Aorta (tissue), 5 donors: ENCODE data around the gene LRMDA. TPM values are rescaled to one million over a fixed set of nuclear protein-coding genes. Genes with fewer than 3 reads are reported as not detected.

ENCODE experiments used
- ATAC-seq: fragments of 200-7000 bp; cut with Tn5 transposase; one replicate; pipeline ENCODE4 v1.9.1; 2022; ENCODE audit warnings: moderate library complexity; ENCODE audit not compliant: low FRiP score
- DNase-seq, 2 donors: peaks; one replicate each; pipeline ENCODE4 v3.0.0-alpha.2; 2020
- H3K27ac ChIP-seq, 2 donors: one replicate each; pipeline ENCODE4 v1.5.1; 2013; ENCODE audit warnings: low read length in 2 of 2, mild to moderate bottlenecking in 2 of 2, moderate library complexity in 2 of 2, control low read depth in 1 of 2, inconsistent platforms in 1 of 2, low read depth in 1 of 2
- H3K27me3 ChIP-seq, 2 donors: one replicate each; pipeline ENCODE4 v1.6.1; 2013; ENCODE audit warnings: control low read depth in 1 of 2, low read length in 1 of 2, mild to moderate bottlenecking in 1 of 2, moderate library complexity in 1 of 2; ENCODE audit not compliant: insufficient read depth in 2 of 2, control insufficient read depth in 1 of 2
- H3K36me3 ChIP-seq, 2 donors: one replicate each; pipeline ENCODE4 v1.6.1; 2013; ENCODE audit warnings: control low read depth in 1 of 2, low read length in 1 of 2, mild to moderate bottlenecking in 1 of 2; ENCODE audit not compliant: insufficient read depth in 2 of 2, control insufficient read depth in 1 of 2
- H3K4me1 ChIP-seq, 2 donors: one replicate each; pipeline ENCODE4 v1.6.1; 2013; ENCODE audit warnings: low read length in 2 of 2, control low read depth in 1 of 2, mild to moderate bottlenecking in 1 of 2, moderate library complexity in 1 of 2; ENCODE audit not compliant: insufficient read depth in 2 of 2, control insufficient read depth in 1 of 2
- H3K4me3 ChIP-seq, 2 donors: one replicate each; pipeline ENCODE4 v1.5.1; 2013; ENCODE audit warnings: low read length in 2 of 2, control low read depth in 1 of 2, mild to moderate bottlenecking in 1 of 2
- H3K9me3 ChIP-seq: one replicate; pipeline ENCODE4 v1.6.1; 2013; ENCODE audit warnings: mild to moderate bottlenecking, low read length; ENCODE audit not compliant: control insufficient read depth
- WGBS, 2 donors: extraction: QIAGEN DNeasy Blood & Tissue Kit; methylation state at CpG; one replicate each; pipeline ENCODE4 v1.1.7; 2013; 5-methylcytosine and 5-hydroxymethylcytosine counted together
- intact Hi-C, 2 donors: fragments of 100-400 bp; cut with DNase I; formaldehyde crosslinking; loops; one replicate each; pipeline versions ENCODE4 v1.14.2 to v1.15.0; 2022
- polyA plus RNA-seq, 2 donors: library from polyadenylated mRNA; stranded (reverse); fragments of 200-250 nt; gene quantifications; one replicate each; pipeline ENCODE4 v1.2.3, GENCODE V29; 2013
- total RNA-seq, 2 donors: library from RNA; stranded (reverse); fragmentation: NEBNext Ultra II Directional; extraction: Animal tissue kit (Norgen Biotek cat#: 25700); gene quantifications; one replicate each; pipeline ENCODE4 v1.2.1, GENCODE V29; 2021
- donor health status: healthy with polysubstance abuse.
- donor health status: Bipolar disorder and iron deficiency.
- donor health status: DM: no; HTN: no; CAD: no.
- donor health status: DM: no; HTN: no; CAD: no.
- donor health status: DM: yes; HTN: yes; CAD: no.

Gene LRMDA
- total and polyA plus RNA-seq, 4 donors, result 7.4 to 25.7 (median 14.7) TPM

DNA sequence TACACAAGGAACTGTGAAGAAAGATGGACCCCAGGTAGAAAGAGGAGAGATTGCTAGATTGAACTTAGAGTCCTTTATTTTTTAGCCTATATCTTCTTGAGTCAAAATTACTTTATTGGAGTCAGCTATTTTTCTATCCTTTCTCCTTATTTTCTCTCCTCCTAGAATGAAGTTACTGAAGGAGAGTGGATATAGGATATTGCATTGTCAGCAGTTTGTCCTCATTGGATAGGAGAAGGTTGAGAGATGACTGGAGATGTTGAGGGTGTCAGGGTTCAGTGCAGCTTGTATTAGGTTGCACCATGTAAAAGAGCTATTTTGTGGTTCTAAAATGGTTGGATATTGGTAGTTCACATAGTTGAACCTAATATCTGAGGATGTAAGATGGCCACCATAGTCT lies 5.5 kb downstream of the LRMDA start:
- Histone ChIP-seq H3K9me3 (no peaks in the 10 kb centered on the region), H3K4me1 (no peaks in the 10 kb centered on the region), H3K27ac (no peak overlapping the region), H3K4me3 (no peak overlapping the region), H3K36me3 (peaks cover 2 to 3% of the 10 kb centered on the region in 2 donors), H3K27me3 (no peaks in the 10 kb centered on the region)
- DNase-seq (no peak), ATAC-seq (no peak)
- intact Hi-C loops, result no loop called here

- H3K36me3 ChIP-seq, result peaks cover 2 to 3% of the 10 kb centered on the region in 2 donors
- no peaks in the 10 kb centered on the region for H3K4me1 ChIP-seq
- H3K27me3 ChIP-seq, result no peaks in the 10 kb centered on the region
- WGBS, 2 donors, result 95 to 99% methylated on average over 3 of the region's 3 CpGs
- no peak for ATAC-seq
- H3K27ac ChIP-seq, result no peak overlapping the region
- H3K4me3 ChIP-seq, result no peak overlapping the region
- intact Hi-C loops, result no loop called here
- DNase-seq, result no peak
- H3K9me3 ChIP-seq, result no peaks in the 10 kb centered on the region
Observed at GRCh38 chr10:75437693-75438092, 6.3 kb downstream of the LRMDA start.

DNA sequence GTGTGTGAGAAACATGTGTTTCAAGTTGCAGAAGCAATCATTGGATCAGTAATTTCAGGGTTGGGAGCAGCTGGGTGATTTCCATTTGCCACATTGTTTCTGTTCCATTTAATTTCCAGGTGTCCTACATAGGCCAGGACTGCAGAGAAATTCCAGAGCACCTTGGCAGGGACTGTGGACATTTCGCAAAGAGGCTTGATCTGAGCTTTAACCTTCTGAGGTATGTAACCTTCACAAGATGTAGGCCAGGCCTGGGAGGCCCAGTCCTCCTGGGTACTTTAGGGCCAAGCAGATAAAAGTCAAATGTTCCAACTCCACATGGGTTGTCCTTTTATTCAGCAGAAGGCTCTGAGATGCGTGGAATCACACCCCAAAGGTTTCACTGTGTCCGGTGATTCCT lies 6.9 kb downstream of the LRMDA start:
- H3K27me3 ChIP-seq, result no peaks in the 10 kb centered on the region
- intact Hi-C loops, result no loop called here
- no peak overlapping the region for H3K27ac ChIP-seq
- no peak overlapping the region for H3K4me3 ChIP-seq
- ATAC-seq (no peak), DNase-seq (no peak)
- 94 to 96% methylated on average over 3 of the region's 3 CpGs for WGBS, 2 donors
- peaks cover 2 to 3% of the 10 kb centered on the region in 2 donors for H3K36me3 ChIP-seq
- H3K9me3 ChIP-seq, result no peaks in the 10 kb centered on the region
- no peaks in the 10 kb centered on the region for H3K4me1 ChIP-seq

DNA sequence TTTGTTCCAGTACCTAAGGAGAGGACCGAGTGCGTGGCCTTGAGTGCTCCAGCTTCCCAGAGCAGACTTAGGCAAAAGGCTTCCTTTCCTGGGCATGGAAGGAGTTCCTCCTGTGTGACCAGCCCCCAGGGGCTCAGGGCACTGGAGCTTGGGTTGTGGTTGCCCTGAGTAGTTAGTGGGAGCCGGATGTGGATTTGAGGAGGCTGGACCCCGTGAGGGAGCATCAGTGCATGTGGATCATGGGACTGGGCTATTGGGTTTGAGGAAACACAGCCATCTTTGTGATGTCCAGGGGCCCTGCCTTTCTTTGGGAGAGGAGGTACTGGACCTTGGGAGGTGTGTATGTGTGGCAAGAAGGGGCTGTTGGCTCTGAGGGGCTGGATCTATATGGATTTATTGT lies 8.4 kb downstream of the LRMDA start:
- DNase-seq (no peak), ATAC-seq (no peak)
- H3K4me1 ChIP-seq, result no peaks in the 10 kb centered on the region
- H3K27me3 ChIP-seq, result no peaks in the 10 kb centered on the region
- no peak overlapping the region for H3K4me3 ChIP-seq
- H3K9me3 ChIP-seq, result peaks cover 3% of the 10 kb centered on the region
- WGBS, 2 donors, result 97 to 98% methylated on average over 4 of the region's 4 CpGs
- H3K27ac ChIP-seq, result no peak overlapping the region
- H3K36me3 ChIP-seq, result peaks cover 2 to 3% of the 10 kb centered on the region in 2 donors
- intact Hi-C loops, result no loop called here

DNA sequence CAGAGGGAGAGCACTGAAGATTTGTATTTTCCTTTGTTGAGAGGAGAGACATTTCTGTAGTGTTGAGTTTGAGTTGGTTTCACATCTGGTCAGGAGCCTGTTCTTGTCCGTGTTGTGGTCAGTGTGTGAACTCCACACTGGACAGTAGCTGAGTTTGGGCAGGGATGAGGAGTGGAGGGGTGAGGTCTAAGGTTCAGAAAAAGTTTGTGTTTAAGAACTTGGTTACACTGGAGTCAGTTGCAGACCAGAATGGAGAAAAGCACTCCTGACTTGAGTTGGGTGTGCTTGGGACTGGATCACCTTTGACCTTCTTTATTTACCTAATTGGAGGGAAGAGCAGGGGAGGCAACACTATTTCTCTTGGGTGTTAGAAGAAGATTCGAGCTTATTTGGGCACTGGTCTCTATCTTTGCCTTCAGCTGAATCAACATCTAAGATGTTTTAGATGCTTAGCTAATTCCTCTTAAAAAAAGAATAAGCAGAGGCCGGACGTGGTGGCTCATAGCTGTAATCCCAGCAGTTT lies 8.9 kb downstream of the LRMDA start:
- Histone ChIP-seq H3K27me3 (no peaks in the 10 kb centered on the region), H3K4me3 (no peak overlapping the region), H3K9me3 (peaks cover 3% of the 10 kb centered on the region), H3K4me1 (no peaks in the 10 kb centered on the region), H3K36me3 (peaks cover 2 to 3% of the 10 kb centered on the region in 2 donors), H3K27ac (no peak overlapping the region)
- DNase-seq (no peak), ATAC-seq (no peak)
- 94 to 97% methylated on average over 4 of the region's 4 CpGs for WGBS, 2 donors
- intact Hi-C loops, result no loop called here

GRCh38 chr10:75441196-75441595 lies 9.8 kb downstream of the LRMDA start:
- no peak overlapping the region for H3K27ac ChIP-seq
- no peaks in the 10 kb centered on the region for H3K27me3 ChIP-seq
- peaks cover 5% of the 10 kb centered on the region for H3K9me3 ChIP-seq
- H3K4me3 ChIP-seq, result no peak overlapping the region
- H3K36me3 ChIP-seq, result peaks cover 3% of the 10 kb centered on the region in 2 donors
- WGBS, 2 donors, result 91 to 97% methylated on average over 4 of the region's 4 CpGs
- ATAC-seq (no peak), DNase-seq (no peak)
- intact Hi-C loops, result no loop called here
- H3K4me1 ChIP-seq, result no peaks in the 10 kb centered on the region

GRCh38 chr10:75441682-75442081 lies 10.3 kb downstream of the LRMDA start:
- ATAC-seq, result no peak
- Histone ChIP-seq H3K36me3 (peaks cover 3% of the 10 kb centered on the region in 2 donors), H3K27me3 (no peaks in the 10 kb centered on the region), H3K4me1 (no peaks in the 10 kb centered on the region), H3K27ac (no peak overlapping the region), H3K9me3 (peaks cover 5% of the 10 kb centered on the region), H3K4me3 (no peak overlapping the region)
- intact Hi-C loops, result no loop called here
- no peak for DNase-seq

- Histone ChIP-seq H3K27me3 (no peaks in the 10 kb centered on the region), H3K36me3 (peaks cover 3% of the 10 kb centered on the region in 2 donors), H3K4me3 (no peak overlapping the region), H3K27ac (no peak overlapping the region), H3K9me3 (peaks cover 5% of the 10 kb centered on the region), H3K4me1 (no peaks in the 10 kb centered on the region)
- intact Hi-C loops, result no loop called here
- DNase-seq (no peak), ATAC-seq (no peak)
- WGBS, 2 donors, result 97 to 98% methylated on average over 2 of the region's 2 CpGs
Observed at GRCh38 chr10:75443362-75443761, 11.9 kb downstream of the LRMDA start.

DNA sequence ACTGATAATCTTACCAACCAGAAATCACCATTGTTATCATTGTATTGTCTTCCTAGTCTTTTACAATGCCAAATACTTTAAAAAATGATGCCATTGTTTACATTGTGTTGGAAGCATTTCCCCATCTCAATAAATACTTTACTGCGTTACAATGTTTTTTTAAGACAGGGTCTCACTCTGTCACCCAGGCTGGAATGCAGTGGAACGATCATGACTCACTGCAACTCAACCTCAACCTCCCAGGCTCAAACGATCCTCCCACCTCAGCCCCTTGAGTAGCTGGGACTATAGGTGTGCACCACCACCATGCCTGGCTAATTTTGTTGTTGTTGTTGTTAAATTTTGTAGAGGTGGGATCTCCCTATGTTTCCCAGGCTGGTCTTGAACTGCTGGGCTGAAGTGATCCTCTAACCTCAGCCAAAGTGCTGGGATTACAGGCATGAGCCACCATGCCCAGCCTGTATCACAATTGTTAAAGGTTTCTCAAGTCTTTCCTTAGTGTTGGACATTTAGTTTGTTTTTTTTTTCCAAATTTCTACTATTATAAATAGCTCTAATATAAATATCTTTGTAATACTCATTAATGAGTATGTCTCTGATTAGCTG lies 13.5 kb downstream of the LRMDA start:
- peaks cover 0 to 1% of the 10 kb centered on the region in 2 donors for H3K36me3 ChIP-seq
- no peaks in the 10 kb centered on the region for H3K4me1 ChIP-seq
- peaks cover 5% of the 10 kb centered on the region for H3K9me3 ChIP-seq
- H3K27me3 ChIP-seq, result no peaks in the 10 kb centered on the region
- H3K27ac ChIP-seq, result no peak overlapping the region
- H3K4me3 ChIP-seq, result no peak overlapping the region
- intact Hi-C loops, result no loop called here
- ATAC-seq, result no peak
- no peak for DNase-seq
- WGBS, 2 donors, result 51 to 78% methylated on average over 3 of the region's 3 CpGs
